ENCODE results near the gene CLASP1. TPM values are rescaled to one million over a fixed set of nuclear protein-coding genes. Genes with fewer than 3 reads are reported as not detected.
A peak's percentile ranks its signal among the peaks of the same experiment; 100 is the strongest.

CLASP1 gene
- total RNA-seq, 1 experiment from 2014 or later = 46.1 TPM

GRCh38 chr2:121431214-121431613 lies 218.0 kb downstream of the CLASP1 start:
- Histone ChIP-seq H3K9me3 (no peaks in the 10 kb centered on the region), H3K4me3 (ENCODE audit: low read depth, low read length) (no peak overlapping the region), H3K36me3 (ENCODE audit: control insufficient read depth, insufficient read depth, low read length) (no peaks in the 10 kb centered on the region), H3K4me1 (peaks cover 30% of the 10 kb centered on the region), H3K27me3 (replicated peaks; ENCODE audit: control insufficient read depth, insufficient read depth, low read length) (no peaks in the 10 kb centered on the region)
- H3K4me3 Mint-ChIP-seq (ENCODE audit: unreplicated experiment) = no peak overlapping the region
- POLR2A ChIA-PET = interaction anchor here (0.7 kb wide), 1 partner anchor 219 kb away, joined by 3 read pairs; no protein-coding TSS in a partner anchor
- intact Hi-C loops (cut with micrococcal nuclease; ENCODE audit: unreplicated experiment) = no loop called here
- no peak for TF ChIP-seq CTCF (IDR thresholded peaks at IDR 0.05; ENCODE audit: insufficient read depth in 1 of 2, low read depth in 1 of 2, low read length in 1 of 2, severe bottlenecking in 1 of 2, unreplicated experiment in 1 of 2)
- no peaks in the 10 kb centered on the region for H3K9me3 Mint-ChIP-seq (ENCODE audit: unreplicated experiment)
- peaks cover 18% of the 10 kb centered on the region for H3K4me1 Mint-ChIP-seq (ENCODE audit: low read depth, unreplicated experiment)
- peaks cover 29% of the 10 kb centered on the region for H3K36me3 Mint-ChIP-seq (ENCODE audit: insufficient read depth, unreplicated experiment)
- H3K27me3 Mint-ChIP-seq (ENCODE audit: insufficient read depth, unreplicated experiment) = no peaks in the 10 kb centered on the region
- CTCF ChIA-PET = no interaction called here
- no peak for DNase-seq
- no TSS peak for BruUV-seq (replicated peaks)
- H3K27ac Mint-ChIP-seq (ENCODE audit: unreplicated experiment) = peak overlapping the region; percentile 78

GRCh38 chr2:121429927-121430520 lies 219.2 kb downstream of the CLASP1 start:
- peak overlapping the region; percentile 78 for H3K27ac Mint-ChIP-seq (ENCODE audit: unreplicated experiment)
- no peak for TF ChIP-seq CTCF (IDR thresholded peaks at IDR 0.05; ENCODE audit: insufficient read depth in 1 of 2, low read depth in 1 of 2, low read length in 1 of 2, severe bottlenecking in 1 of 2, unreplicated experiment in 1 of 2)
- Histone ChIP-seq H3K4me1 (peaks cover 30% of the 10 kb centered on the region), H3K36me3 (ENCODE audit: control insufficient read depth, insufficient read depth, low read length) (no peaks in the 10 kb centered on the region), H3K4me3 (ENCODE audit: low read depth, low read length) (no peak overlapping the region), H3K9me3 (no peaks in the 10 kb centered on the region), H3K27me3 (replicated peaks; ENCODE audit: control insufficient read depth, insufficient read depth, low read length) (no peaks in the 10 kb centered on the region)
- H3K9me3 Mint-ChIP-seq (ENCODE audit: unreplicated experiment) = no peaks in the 10 kb centered on the region
- BruUV-seq (replicated peaks) = TSS peak; percentile 93
- DNase-seq = peak; percentile 40 to 52
- POLR2A ChIA-PET = interaction anchor here (0.5 to 0.8 kb wide), 3 partner anchors 14 to 307 kb away, joined by 3 to 11 read pairs (median 3); partner anchors contain the start of gene NIFK
- H3K4me1 Mint-ChIP-seq (ENCODE audit: low read depth, unreplicated experiment) = peaks cover 18% of the 10 kb centered on the region
- H3K36me3 Mint-ChIP-seq (ENCODE audit: insufficient read depth, unreplicated experiment) = peaks cover 27% of the 10 kb centered on the region
- H3K27me3 Mint-ChIP-seq (ENCODE audit: insufficient read depth, unreplicated experiment) = no peaks in the 10 kb centered on the region
- intact Hi-C loops (cut with micrococcal nuclease; ENCODE audit: unreplicated experiment) = loop anchor here (1.0 kb wide), 1 partner anchor 28 kb away; no protein-coding TSS in a partner anchor
- CTCF ChIA-PET = interaction anchor here (0.5 to 1.8 kb wide), 3 partner anchors 28 to 200 kb away, joined by 3 to 9 read pairs (median 5); partner anchors contain the start of gene RNU4ATAC
- peak overlapping the region; percentile 54 for H3K4me3 Mint-ChIP-seq (ENCODE audit: unreplicated experiment)

GRCh38 chr2:121429119-121429903 lies 220.0 kb downstream of the CLASP1 start:
- TF ChIP-seq CTCF (IDR thresholded peaks at IDR 0.05; ENCODE audit: insufficient read depth in 1 of 2, low read depth in 1 of 2, low read length in 1 of 2, severe bottlenecking in 1 of 2, unreplicated experiment in 1 of 2) = no peak
- DNase-seq = peak; percentile 30 to 43
- peak overlapping the region; percentile 54 for H3K4me3 Mint-ChIP-seq (ENCODE audit: unreplicated experiment)
- H3K9me3 Mint-ChIP-seq (ENCODE audit: unreplicated experiment) = no peaks in the 10 kb centered on the region
- H3K36me3 Mint-ChIP-seq (ENCODE audit: insufficient read depth, unreplicated experiment) = peaks cover 25% of the 10 kb centered on the region
- H3K4me1 Mint-ChIP-seq (ENCODE audit: low read depth, unreplicated experiment) = peaks cover 18% of the 10 kb centered on the region
- intact Hi-C loops (cut with micrococcal nuclease; ENCODE audit: unreplicated experiment) = loop anchor here (1.0 kb wide), 1 partner anchor 27 kb away; no protein-coding TSS in a partner anchor
- no peaks in the 10 kb centered on the region for H3K27me3 Mint-ChIP-seq (ENCODE audit: insufficient read depth, unreplicated experiment)
- Histone ChIP-seq H3K36me3 (ENCODE audit: control insufficient read depth, insufficient read depth, low read length) (no peaks in the 10 kb centered on the region), H3K4me1 (peaks cover 30% of the 10 kb centered on the region), H3K27me3 (replicated peaks; ENCODE audit: control insufficient read depth, insufficient read depth, low read length) (no peaks in the 10 kb centered on the region), H3K4me3 (ENCODE audit: low read depth, low read length) (no peak overlapping the region), H3K9me3 (no peaks in the 10 kb centered on the region)
- CTCF ChIA-PET = interaction anchor here (0.5 to 1.8 kb wide), 4 partner anchors 27 to 201 kb away, joined by 3 to 9 read pairs (median 4); partner anchors contain the start of gene RNU4ATAC
- TSS peak; percentile 58 for BruUV-seq (replicated peaks)
- H3K27ac Mint-ChIP-seq (ENCODE audit: unreplicated experiment) = peak overlapping the region; percentile 78
- POLR2A ChIA-PET = interaction anchor here (0.5 to 1.0 kb wide), 4 partner anchors 13 to 307 kb away, joined by 3 to 11 read pairs (median 3); partner anchors contain the start of genes NIFK and RNU4ATAC
